ENCODE data around the gene MUC4. TPM values are rescaled to one million over a fixed set of nuclear protein-coding genes. Genes with fewer than 3 reads are reported as not detected.

MUC4 gene
- total and polyA plus RNA-seq, 9 of the 15 experiments (the other 6 are each of a cell fraction or from before 2014, with no cell fraction given): under 0.01 to 0.21 (median 0.10) TPM; not detected in 4

DNA sequence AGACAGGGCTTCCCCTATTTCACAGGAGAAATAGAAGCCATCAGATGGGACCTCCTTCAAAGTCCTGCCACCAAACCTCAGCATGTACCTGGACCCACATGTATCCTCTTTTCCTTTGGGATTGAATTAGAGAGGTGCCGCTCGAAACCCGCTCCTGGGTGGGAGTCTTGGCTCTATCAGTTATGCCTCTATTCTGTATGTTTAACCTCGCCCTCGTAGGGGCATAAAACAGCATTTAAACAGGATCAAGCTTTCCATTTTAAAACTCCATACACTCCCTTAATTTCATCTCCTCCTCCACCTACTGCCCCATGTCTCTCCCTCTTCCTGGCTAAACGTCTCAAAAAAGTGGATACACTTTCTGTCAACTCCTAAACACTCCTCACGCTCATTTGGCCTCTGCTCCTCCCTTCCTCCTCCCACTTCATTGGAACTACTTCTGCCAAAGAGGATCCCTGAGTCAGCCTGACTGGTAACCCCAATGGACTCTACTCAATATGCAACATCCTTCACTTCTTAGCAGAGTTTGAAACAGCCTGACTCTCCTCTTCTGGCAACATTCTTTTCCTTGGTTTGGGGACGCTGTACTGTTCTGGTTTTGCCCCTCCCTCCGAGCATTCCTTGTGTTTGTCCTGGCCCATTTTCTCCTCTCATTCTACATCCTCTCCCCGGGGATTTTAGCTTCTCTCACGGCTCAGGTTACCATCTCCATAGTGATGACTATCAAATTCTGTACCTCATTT, 114.0 kb downstream of the MUC4 start (continued):
- TF ChIP-seq, protein P1, sequence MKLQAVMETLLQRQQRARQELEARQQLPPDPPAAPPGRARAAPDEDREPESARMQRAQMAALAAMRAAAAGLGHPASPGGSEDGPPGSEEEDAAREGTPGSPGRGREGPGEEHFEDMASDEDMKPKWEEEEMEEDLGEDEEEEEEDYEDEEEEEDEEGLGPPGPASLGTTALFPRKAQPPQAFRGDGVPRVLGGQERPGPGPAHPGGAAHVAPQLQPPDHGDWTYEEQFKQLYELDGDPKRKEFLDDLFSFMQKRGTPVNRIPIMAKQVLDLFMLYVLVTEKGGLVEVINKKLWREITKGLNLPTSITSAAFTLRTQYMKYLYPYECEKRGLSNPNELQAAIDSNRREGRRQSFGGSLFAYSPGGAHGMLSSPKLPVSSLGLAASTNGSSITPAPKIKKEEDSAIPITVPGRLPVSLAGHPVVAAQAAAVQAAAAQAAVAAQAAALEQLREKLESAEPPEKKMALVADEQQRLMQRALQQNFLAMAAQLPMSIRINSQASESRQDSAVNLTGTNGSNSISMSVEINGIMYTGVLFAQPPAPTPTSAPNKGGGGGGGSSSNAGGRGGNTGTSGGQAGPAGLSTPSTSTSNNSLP (IDR thresholded peaks at IDR 0.05; ENCODE audit: borderline replicate concordance, low read depth, low read length): 0 out of 2 replicates have a peak, but pooled peaks have one; percentile 37
- no peak for TF ChIP-seq ZBTB43 (CRISPR knock-in tag; IDR thresholded peaks at IDR 0.05)
- TF ChIP-seq GTF2A2 (tag; IDR thresholded peaks at IDR 0.05): no peak
- peak; percentile 87 for TF ChIP-seq ELF4 (CRISPR knock-in tag; IDR thresholded peaks at IDR 0.05)
- TF ChIP-seq MTF1 (CRISPR knock-in tag; IDR thresholded peaks at IDR 0.05; ENCODE audit: borderline replicate concordance): no peak
- TF ChIP-seq, protein P2, sequence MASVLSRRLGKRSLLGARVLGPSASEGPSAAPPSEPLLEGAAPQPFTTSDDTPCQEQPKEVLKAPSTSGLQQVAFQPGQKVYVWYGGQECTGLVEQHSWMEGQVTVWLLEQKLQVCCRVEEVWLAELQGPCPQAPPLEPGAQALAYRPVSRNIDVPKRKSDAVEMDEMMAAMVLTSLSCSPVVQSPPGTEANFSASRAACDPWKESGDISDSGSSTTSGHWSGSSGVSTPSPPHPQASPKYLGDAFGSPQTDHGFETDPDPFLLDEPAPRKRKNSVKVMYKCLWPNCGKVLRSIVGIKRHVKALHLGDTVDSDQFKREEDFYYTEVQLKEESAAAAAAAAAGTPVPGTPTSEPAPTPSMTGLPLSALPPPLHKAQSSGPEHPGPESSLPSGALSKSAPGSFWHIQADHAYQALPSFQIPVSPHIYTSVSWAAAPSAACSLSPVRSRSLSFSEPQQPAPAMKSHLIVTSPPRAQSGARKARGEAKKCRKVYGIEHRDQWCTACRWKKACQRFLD (CRISPR knock-in tag; IDR thresholded peaks at IDR 0.05): no peak; the same call in 1 of the 2 replicates
- TF ChIP-seq, protein P3, sequence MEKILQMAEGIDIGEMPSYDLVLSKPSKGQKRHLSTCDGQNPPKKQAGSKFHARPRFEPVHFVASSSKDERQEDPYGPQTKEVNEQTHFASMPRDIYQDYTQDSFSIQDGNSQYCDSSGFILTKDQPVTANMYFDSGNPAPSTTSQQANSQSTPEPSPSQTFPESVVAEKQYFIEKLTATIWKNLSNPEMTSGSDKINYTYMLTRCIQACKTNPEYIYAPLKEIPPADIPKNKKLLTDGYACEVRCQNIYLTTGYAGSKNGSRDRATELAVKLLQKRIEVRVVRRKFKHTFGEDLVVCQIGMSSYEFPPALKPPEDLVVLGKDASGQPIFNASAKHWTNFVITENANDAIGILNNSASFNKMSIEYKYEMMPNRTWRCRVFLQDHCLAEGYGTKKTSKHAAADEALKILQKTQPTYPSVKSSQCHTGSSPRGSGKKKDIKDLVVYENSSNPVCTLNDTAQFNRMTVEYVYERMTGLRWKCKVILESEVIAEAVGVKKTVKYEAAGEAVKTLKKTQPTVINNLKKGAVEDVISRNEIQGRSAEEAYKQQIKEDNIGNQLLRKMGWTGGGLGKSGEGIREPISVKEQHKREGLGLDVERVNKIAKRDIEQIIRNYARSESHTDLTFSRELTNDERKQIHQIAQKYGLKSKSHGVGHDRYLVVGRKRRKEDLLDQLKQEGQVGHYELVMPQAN (IDR thresholded peaks at IDR 0.05; ENCODE audit: borderline replicate concordance): peak; percentile 55; the same call in 1 of the 2 replicates
- no peak for TF ChIP-seq POU5F1 (IDR thresholded peaks at IDR 0.05; ENCODE audit: borderline replicate concordance, low read depth, low read length, partially characterized antibody)
- TF ChIP-seq ZFP30 (CRISPR knock-in tag; IDR thresholded peaks at IDR 0.05; ENCODE audit: borderline replicate concordance): no peak
- no peak for TF ChIP-seq IFI16 (CRISPR knock-in tag; IDR thresholded peaks at IDR 0.05)
- no peak for TF ChIP-seq FOXO4 (CRISPR knock-in tag; IDR thresholded peaks at IDR 0.05)
- peak; percentile 95 for TF ChIP-seq MAFF (IDR thresholded peaks at IDR 0.05; ENCODE audit: low read length)
- TF ChIP-seq MAFG (tag; conservative IDR thresholded peaks at IDR 0.05): peak; percentile 99
- no peak for TF ChIP-seq PHTF2 (CRISPR knock-in tag; IDR thresholded peaks at IDR 0.05)
- TF ChIP-seq NFYB (IDR thresholded peaks at IDR 0.05; ENCODE audit: extremely low read depth, insufficient read length): no peak
- TF ChIP-seq HNRNPL (IDR thresholded peaks at IDR 0.05; ENCODE audit: low read depth, low read length): no peak

Measured in K562 (cell line).